ENCODE measurements around the gene LTBP1. TPM values are rescaled to one million over a fixed set of nuclear protein-coding genes. Genes with fewer than 3 reads are reported as not detected.

Gene LTBP1
- total RNA-seq, 4 donors from 2014 or later: 8.7 to 18.7 (median 13.0) TPM

- no peak for TF ChIP-seq POLR2A (IDR thresholded peaks at IDR 0.05)
- no peak for TF ChIP-seq EP300 (IDR thresholded peaks at IDR 0.05)
- no peak for TF ChIP-seq CTCF (IDR thresholded peaks at IDR 0.05)
- TF ChIP-seq POLR2AphosphoS5 (IDR thresholded peaks at IDR 0.05): no peak
- no peak overlapping the region for H3K4me3 ChIP-seq
- H3K27me3 ChIP-seq: no peaks in the 10 kb centered on the region
- 85% methylated on average over 8 of the region's 8 CpGs for WGBS
- no peak for DNase-seq (ENCODE audit: low spot score in 2 of 2)
- H3K36me3 ChIP-seq: no peaks in the 10 kb centered on the region
- H3K4me1 ChIP-seq: peaks cover 19% of the 10 kb centered on the region
- H3K9me3 ChIP-seq: no peaks in the 10 kb centered on the region
- H3K27ac ChIP-seq: no peak overlapping the region
Measured at GRCh38 chr2:33107690-33108482, 161.1 kb downstream of the LTBP1 start.

DNA sequence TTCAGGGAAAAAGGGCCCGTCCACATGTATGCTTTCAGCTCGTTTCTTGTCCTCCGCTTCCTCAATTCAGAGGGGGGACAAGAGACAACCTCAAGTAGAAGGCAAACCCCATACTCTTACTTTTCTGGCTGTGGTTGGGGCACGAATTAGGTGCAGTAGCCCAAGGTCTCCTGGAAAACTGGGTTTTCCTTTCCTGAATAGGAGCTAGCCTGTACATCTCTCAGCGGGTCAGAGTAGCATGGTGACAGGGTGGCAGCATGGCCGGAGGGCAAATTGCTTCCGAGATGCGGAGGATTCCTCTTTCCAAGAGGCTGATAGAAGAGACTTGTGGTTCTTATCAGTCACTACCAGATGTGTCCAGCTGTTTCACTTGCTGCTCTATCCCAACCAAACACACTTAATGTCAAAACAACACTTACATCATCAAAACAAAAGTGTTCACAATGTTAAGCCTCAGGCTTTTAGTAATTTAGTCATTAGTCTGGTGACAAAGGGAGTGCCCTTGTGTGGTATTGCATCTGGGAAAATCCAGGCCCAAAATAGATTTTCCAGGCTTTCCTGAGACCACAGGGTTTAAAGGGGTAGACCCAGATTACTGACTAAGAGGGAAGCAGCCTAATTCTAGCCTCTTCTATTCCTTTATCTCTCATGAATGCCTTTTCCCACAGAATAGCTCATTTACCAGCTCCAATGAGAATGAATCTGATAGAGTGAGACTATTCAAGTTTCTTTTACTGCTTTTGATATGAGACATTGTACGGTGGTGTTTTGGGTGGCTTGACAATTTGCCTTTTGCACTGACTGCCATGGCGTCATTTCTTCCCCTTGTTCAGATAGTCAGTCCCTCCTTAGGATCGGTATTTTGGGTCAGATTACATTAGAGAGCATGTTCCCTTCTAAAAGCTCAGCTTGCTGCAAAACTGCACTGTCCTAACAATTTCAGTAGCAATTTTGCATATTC is 162.0 kb downstream of the LTBP1 start:
- no peak for DNase-seq (ENCODE audit: low spot score in 2 of 2)
- no peaks in the 10 kb centered on the region for H3K36me3 ChIP-seq
- H3K4me1 ChIP-seq: peaks cover 17% of the 10 kb centered on the region
- no peaks in the 10 kb centered on the region for H3K27me3 ChIP-seq
- no peak overlapping the region for H3K4me3 ChIP-seq
- WGBS: 78% methylated on average over 11 of the region's 11 CpGs
- TF ChIP-seq POLR2AphosphoS5 (IDR thresholded peaks at IDR 0.05): no peak
- no peak for TF ChIP-seq CTCF (IDR thresholded peaks at IDR 0.05)
- H3K27ac ChIP-seq: peak overlapping the region; percentile 30
- H3K9me3 ChIP-seq: no peaks in the 10 kb centered on the region

DNA sequence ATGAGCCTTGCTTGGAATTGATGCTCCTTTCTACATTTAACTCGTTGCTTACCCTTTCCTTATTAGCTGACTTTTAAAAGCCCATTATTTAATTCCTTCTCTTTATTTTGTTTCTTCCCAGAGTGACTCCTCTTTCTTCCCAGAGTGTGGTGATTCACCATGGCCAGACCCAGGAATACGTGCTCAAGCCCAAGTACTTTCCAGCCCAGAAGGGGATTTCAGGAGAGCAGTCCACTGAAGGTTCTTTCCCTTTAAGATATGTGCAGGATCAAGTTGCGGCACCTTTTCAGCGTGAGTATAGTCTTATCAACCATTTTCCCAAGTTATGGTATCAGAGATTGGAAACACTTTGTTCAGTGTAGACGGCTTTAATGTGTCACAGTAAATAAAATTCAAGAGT is 163.7 kb downstream of the LTBP1 start:
- Histone ChIP-seq H3K27ac (no peak overlapping the region), H3K4me3 (no peak overlapping the region), H3K27me3 (no peaks in the 10 kb centered on the region), H3K9me3 (no peaks in the 10 kb centered on the region), H3K36me3 (no peaks in the 10 kb centered on the region), H3K4me1 (peaks cover 7% of the 10 kb centered on the region)
- no peak for DNase-seq (ENCODE audit: low spot score in 2 of 2)
- WGBS: 77% methylated on average over 5 of the region's 5 CpGs
- no peak for TF ChIP-seq EP300 (IDR thresholded peaks at IDR 0.05)
- no peak for TF ChIP-seq CTCF (IDR thresholded peaks at IDR 0.05)
- TF ChIP-seq POLR2A (IDR thresholded peaks at IDR 0.05): no peak
- no peak for TF ChIP-seq POLR2AphosphoS5 (IDR thresholded peaks at IDR 0.05)

- H3K27me3 ChIP-seq: no peaks in the 10 kb centered on the region
- DNase-seq (ENCODE audit: low spot score in 2 of 2): no peak
- H3K4me1 ChIP-seq: peaks cover 7% of the 10 kb centered on the region
- no peaks in the 10 kb centered on the region for H3K9me3 ChIP-seq
- no peaks in the 10 kb centered on the region for H3K36me3 ChIP-seq
- TF ChIP-seq POLR2A (IDR thresholded peaks at IDR 0.05): no peak
- no peak for TF ChIP-seq POLR2AphosphoS5 (IDR thresholded peaks at IDR 0.05)
- TF ChIP-seq EP300 (IDR thresholded peaks at IDR 0.05): no peak
- TF ChIP-seq CTCF (IDR thresholded peaks at IDR 0.05): no peak
- H3K27ac ChIP-seq: no peak overlapping the region
- WGBS: 80% methylated on average over 10 of the region's 10 CpGs
- no peak overlapping the region for H3K4me3 ChIP-seq
Measured at GRCh38 chr2:33111002-33111446, 164.3 kb downstream of the LTBP1 start.

DNA sequence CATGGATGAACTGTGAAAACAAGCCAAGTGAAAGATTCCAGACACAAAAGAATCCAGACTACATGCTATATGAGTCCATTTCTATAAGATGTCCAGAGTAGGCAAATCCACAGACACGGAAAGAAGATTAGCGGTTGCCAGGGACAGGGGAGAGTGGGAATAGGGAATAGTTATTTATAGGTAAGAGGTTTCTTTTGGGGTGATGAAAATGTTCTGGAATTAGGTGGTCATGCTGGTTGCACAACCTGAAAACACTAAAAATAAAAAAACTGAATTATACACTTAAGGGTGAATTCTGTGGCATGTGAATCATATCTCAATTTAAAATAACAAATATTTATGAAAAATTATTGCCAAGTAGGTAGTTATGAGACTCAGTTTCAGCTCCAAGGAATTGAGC is 168.4 kb downstream of the LTBP1 start:
- TF ChIP-seq POLR2AphosphoS5 (IDR thresholded peaks at IDR 0.05): no peak
- no peak for TF ChIP-seq CTCF (IDR thresholded peaks at IDR 0.05)
- no peak for TF ChIP-seq POLR2A (IDR thresholded peaks at IDR 0.05)
- no peak for TF ChIP-seq EP300 (IDR thresholded peaks at IDR 0.05)
- H3K4me3 ChIP-seq: no peak overlapping the region
- no peak for DNase-seq (ENCODE audit: low spot score in 2 of 2)
- no peaks in the 10 kb centered on the region for H3K36me3 ChIP-seq
- WGBS: 96% methylated on average over 2 of the region's 2 CpGs
- H3K9me3 ChIP-seq: no peaks in the 10 kb centered on the region
- no peaks in the 10 kb centered on the region for H3K4me1 ChIP-seq
- no peak overlapping the region for H3K27ac ChIP-seq
- no peaks in the 10 kb centered on the region for H3K27me3 ChIP-seq

Data from suprapubic skin (tissue), 4 donors.